GM21526 (cell line): Measurements from ENCODE around the gene SYNJ2.
"Not testable (repeated sequence)": the region's sequence is repeated elsewhere in the genome, so short reads cannot be mapped to it uniquely, and the experiment has no call there.

Source experiments
- ATAC-seq: cut with Tn5 transposase; IDR thresholded peaks from one replicate; pipeline ENCODE4 v1.9.1; 2021; ENCODE audit warnings: moderate library complexity; ENCODE audit not compliant: unreplicated experiment, low FRiP score

Gene SYNJ2, protein sequence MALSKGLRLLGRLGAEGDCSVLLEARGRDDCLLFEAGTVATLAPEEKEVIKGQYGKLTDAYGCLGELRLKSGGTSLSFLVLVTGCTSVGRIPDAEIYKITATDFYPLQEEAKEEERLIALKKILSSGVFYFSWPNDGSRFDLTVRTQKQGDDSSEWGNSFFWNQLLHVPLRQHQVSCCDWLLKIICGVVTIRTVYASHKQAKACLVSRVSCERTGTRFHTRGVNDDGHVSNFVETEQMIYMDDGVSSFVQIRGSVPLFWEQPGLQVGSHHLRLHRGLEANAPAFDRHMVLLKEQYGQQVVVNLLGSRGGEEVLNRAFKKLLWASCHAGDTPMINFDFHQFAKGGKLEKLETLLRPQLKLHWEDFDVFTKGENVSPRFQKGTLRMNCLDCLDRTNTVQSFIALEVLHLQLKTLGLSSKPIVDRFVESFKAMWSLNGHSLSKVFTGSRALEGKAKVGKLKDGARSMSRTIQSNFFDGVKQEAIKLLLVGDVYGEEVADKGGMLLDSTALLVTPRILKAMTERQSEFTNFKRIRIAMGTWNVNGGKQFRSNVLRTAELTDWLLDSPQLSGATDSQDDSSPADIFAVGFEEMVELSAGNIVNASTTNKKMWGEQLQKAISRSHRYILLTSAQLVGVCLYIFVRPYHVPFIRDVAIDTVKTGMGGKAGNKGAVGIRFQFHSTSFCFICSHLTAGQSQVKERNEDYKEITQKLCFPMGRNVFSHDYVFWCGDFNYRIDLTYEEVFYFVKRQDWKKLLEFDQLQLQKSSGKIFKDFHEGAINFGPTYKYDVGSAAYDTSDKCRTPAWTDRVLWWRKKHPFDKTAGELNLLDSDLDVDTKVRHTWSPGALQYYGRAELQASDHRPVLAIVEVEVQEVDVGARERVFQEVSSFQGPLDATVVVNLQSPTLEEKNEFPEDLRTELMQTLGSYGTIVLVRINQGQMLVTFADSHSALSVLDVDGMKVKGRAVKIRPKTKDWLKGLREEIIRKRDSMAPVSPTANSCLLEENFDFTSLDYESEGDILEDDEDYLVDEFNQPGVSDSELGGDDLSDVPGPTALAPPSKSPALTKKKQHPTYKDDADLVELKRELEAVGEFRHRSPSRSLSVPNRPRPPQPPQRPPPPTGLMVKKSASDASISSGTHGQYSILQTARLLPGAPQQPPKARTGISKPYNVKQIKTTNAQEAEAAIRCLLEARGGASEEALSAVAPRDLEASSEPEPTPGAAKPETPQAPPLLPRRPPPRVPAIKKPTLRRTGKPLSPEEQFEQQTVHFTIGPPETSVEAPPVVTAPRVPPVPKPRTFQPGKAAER (N-terminal part only)

DNA sequence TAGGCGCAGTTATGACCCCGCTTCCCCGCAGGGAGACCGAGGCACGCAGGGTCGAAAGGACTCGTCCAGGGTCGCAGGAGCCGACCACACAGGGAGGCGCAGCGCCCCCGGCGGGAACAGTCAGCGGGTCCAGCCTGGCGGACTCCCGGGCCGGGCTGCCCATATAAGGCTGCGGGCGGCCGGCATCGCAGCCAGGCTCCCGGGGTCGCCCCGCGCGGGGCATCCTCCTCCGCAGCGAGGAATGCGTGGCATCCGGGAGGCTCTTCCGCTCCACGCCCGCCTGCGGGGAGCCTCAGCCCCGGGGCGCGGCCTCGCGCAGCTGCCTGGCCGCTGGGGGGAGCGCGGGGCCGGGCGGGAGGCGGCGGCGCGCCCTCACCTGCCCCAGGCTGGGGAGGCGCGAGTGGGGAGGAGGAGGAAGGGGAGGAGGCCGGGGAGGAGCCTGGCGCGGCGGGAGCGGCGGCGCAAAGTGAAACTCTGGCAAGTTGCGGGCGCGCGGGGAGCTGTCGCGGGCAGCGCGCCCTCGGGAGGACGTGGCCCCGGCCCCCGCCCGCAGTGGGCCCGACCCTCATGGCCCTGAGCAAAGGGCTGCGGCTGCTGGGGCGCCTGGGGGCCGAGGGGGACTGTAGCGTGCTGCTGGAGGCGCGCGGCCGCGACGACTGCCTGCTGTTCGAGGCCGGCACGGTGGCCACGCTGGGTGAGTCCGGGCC is at the start of gene SYNJ2:
SYNJ2 (plus strand) TSS at position 469 of the 707 bp plus-strand sequence; CDS start at position 568, 99 bp downstream.
- ATAC-seq: peak; percentile 68

DNA sequence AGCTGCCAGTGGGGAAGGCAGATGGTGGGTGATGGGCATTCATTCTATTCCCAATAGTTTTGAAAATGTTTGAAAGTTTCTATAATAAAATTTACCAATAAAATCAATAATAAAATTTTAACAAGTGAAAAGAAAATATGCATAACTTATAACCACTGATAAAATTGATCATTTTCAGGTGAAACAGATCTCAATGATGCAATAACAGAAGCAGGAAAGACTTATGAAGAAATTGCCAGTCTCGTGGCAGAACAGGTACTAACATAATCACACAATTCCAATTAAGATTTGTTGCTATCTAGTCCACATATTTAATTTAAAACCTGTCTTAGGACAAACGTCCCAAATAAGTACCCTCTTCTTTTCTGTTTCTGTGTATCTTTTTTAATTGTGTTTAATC is 45.9 kb upstream of the SYNJ2 start:
- no peak for ATAC-seq

DNA sequence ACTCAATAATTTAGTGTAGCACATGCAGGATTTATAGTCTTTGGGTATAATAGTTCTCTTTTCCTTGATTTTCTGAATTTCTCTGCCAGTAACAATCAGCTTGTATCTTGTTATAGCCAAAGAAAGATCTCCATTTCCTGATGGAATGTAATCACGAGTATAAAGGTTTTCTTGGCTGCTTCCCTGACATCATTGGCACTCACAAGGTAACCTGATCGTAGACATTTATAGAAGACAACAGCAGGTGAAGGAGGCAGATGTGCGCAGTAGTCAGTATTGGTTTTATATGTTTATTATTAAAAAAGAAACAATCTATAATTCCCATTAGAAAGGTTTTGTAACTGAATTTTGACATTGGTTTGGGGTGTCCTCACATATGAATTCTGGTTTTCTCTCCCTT is 44.3 kb upstream of the SYNJ2 start:
- no peak for ATAC-seq

DNA sequence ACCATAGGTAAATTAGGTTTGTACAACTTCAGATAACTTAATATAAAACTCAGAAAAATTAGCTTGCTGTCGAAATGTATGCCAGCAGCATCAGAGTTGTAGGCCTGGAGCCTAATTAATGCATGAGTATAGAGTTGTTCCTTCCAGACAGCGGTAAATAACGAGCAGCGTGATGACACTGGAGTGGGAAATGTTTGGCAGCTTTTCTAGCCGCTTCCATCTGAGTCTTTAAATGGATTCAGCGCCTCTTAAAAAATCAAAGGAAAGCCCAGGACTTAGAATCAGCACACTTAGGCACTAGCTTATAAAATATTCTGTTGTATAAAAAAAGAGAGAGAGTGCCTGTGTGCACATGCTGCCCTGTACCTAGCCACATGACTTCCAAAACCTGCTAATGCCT is 43.7 kb upstream of the SYNJ2 start:
- ATAC-seq: no peak

DNA sequence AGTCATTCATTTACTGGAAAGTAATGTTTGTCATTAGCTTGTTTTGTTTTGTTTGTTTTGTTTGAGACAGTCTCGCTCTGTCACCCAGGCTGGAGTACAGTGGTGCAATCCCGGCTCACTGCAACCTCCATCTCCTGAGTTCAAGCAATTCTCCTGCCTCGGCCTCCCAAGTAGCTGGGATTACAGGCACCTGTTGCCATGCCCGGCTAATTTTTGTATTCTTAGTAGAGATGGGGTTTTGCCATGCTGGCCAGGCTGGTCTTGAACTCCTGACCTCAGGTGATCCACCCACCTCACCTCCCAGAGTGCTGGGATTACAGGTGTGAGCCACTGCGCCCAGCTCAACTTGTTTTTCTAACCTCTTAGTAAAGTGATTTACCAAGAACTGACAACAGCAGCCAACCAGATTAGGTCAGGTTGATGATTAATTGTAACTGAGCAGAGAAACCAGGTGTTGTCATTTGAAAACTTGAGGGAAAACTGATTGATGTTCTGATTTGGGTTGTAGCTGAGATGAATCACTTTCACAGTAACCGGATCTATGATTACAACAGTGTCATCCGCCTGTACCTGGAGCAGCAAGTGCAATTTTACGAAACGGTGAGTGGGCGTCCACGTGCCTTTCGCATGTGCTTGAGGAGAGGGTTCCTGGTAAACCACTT is 41.2 kb upstream of the SYNJ2 start:
- ATAC-seq: not testable (repeated sequence)

DNA sequence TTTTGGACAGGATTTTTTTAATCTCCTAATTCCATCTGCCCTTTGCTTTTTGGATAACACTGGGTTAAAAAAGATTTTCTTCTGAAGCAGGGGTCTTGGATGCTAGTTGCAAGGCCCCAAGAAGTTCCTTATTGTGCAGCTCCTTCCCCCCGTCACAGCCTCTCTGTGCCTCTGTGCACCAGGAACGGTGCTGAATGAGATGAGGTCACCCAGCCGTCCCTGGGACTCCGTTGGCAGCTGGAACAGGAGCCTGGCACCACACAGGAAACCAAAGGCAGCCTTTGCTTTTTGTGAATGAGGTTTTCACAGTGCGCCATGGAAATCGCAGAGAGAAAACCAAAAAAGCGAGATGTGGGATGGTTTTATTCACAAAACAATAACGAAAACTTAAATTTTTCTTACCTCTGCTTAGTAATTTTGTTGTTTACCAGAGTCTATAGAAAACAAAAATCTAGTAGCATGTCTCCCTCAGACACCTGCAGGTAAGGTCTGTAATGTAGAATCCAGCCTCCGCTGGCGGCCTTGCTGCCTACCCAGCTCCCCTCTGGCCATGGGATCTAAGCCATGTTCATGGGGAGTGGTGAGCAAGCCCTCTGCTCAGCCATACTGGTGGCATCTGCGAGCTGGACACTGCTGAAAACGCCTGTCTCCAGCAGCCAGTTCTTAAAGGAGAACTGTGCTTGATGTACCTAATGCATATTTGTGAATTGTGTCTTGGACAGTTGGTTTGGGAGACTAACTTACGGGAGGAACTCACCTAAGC is 40.4 kb upstream of the SYNJ2 start:
- no peak for ATAC-seq

DNA sequence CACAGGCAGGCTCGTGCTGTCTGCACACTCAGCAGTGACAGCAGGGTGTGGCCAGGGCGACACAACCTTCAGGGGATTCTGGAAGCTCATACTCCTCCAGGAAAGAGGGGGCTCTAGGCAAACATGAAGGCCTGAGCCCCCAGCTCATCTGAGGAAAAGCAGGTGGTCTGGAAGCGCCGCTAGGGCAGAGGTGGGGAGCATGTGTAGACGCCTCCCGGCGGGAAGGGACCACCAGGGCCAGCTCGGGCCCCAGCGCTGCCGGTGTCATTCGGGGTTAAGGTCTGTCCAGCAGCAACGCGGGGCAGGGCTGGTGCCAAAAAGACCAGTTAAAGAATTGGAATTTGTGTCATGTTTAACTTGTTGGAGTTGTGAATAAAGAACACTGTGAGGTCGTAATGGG is 39.3 kb upstream of the SYNJ2 start:
- no peak for ATAC-seq

DNA sequence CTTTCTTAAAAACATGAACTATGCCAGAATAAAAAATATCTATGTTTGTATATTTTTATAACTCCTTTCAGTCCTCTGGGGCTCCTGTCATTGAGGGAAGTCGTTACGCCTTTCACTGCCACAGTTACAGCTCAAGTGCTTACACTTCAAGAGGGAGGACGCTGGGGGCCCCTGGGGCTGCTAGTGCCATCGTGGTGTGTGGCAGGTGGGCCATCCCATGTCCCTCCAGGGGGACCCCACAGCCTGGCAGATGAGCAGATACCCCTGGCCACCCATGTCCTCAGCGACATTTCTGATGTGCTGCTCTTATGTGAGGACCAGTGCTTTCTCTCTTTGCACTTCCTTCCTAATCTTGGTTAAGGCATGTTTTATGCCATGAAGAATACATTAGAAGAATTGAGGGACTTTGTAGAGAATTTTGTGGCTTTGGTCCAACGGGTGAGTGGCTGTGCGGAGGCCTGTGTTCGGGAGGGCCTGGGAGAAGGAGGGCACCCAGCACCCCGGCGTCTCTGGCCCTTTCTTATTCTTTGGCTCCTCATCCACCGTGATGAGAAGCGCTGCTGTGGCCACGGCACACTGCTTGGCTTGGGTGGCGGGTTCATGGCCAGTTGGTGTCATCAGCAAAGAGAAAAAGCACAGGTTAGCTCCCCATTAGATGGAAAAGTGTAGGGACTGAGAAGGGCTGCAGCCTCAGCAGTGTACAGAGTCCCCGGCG is 38.3 kb upstream of the SYNJ2 start:
- no peak for ATAC-seq

DNA sequence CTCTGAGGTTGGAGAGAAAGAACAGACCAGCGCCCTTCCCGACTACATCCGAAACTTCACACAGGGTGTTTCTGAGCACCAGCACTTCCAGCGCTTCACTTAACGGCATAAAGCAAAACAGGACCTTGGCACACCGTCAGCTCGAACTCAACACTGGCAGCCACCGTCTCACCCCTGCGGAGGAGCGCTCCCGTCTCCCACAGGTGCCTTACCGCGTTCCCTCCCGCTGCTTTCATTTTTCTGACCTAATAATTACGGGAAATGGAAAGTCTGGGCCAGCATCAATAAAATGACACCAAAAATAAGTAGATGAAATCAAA is 37.7 kb upstream of the SYNJ2 start:
- ATAC-seq: no peak

DNA sequence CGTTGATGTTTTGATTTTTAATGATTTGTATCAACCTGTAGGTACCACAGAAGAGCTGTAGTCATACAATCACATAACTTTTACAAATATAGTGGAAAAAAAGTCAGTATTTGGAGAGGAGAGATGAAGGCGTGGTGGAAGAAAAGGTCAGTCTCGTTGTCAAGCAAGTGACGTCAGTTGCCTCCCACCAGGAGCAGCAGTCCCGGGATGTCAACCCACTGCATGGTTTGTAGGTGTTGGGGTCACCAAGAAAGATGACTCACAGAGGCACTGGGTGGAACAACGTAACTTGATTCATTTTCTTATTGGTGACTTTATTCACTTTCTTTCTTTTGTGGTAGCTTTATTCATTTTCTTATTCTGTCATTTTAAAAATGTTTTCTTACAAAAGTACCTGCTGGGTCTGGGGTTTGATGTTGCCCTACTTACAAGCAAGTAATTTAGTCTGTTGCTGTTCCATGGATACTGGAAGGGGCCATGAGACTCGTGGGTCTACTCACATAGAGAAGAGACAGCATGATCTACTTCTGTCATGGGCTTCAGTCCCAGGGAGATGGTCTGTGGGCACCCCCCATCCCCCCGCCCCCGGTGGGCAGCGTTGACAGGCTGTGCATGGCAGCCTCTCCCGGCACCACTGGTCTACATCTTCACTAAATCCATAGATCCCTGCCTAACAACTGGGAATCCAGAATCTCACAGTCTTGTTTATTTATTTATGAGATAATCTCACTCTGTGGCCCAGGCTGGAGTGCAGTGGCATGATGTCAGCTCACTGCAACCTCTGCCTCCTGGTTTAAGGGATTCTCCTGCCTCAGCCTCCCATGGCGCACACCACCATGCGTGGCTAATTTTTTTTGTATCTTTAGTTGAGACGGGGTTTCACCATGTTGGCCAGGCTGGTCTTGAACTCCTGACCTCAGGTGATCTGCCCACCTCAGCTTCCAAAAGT is 36.4 kb upstream of the SYNJ2 start:
- ATAC-seq: no peak

DNA sequence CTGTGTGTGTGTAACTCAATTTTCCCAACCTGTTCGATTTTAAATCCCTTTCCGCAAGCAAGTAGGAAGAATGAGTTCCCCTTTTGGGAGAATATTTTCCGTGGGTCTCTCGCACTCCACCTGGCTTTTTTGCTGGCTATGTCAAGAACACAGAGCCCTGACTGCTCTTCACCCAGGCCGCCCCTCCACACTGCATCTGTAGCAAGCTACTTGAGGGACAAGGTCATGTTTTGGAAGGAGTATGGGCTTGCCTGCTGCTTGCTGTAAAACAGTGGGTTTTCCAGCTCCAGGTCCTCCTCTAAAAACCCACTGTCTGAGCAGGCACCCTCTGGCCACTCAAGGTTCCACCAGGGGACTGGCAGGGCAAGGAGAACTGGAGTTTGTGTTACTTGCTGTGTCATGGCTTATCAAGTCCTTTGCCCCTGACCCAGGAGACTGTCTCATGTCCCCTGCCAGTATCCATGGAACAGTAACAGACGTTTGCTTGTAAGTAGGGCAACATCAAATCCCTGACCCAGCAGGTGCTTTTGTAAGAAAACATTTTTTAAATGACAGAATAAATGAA is 35.5 kb upstream of the SYNJ2 start:
- ATAC-seq: no peak

DNA sequence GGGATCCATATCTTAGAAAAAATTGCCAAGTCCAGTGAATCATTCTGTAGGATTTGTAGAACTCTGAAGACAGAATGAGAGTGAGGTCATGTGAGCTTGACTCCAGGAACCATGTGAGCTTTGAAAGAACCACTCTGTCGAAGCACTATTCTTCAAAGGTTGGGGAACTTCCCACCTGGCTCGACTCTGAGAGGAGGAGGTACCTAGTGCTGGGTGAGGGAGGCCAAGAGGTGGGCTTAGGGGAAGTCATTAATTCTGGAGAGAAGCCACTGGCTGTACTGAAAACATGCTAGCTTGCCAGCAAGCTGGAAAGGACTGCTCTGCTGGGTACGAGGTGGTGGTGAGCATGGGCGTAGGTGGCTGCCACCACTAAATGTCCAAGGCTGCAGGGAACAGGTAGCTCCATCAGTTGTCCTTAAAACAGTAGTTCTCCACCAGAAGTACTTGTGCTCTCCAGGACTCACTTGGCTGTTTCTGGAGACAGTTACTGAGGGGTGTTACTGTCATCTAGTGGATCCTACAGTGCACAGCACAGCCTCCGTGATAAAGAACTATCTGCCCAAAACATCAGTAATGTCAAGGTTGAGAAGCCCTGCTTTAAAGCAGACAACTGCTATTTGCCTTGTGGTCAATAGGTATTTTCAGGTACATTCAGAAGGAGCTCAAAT is 34.7 kb upstream of the SYNJ2 start:
- ATAC-seq: no peak

DNA sequence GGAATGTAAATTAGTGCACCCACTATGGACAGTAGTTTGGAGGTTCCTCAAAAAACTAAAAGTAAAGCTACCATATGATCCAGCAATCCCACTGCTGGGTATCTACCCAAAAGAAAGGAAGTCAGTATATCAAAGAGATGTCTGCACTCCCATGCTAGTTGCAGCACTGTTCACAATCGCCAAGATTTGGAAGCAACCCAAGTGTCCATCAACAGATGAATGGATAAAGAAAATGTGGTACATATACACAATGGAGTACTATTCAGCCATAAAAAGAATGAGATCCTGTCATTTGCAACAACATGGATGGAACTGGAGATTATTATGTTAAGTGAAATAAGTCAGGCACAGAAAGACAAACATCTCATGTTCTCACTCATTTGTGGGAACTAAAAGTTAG is 30.8 kb upstream of the SYNJ2 start:
- not testable (repeated sequence) for ATAC-seq

DNA sequence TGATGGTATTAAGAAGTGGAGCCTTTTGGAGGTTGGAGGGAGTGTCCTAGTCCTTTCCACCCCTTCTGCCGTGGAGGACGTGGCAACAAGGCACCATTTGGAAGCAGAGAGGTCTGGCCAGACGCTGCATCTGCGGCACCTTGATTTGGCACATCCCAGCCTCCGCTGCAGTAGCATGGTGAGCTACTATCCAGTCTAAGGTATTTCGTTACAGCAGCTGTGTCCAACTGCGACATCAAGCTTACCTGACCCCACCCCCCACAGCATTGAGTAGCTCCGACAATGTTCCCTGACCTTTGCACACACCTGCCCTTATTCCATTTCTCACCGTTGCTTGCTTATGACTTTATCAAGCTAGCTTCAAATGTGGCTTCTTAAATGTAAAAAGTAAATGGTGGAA is 29.8 kb upstream of the SYNJ2 start:
- ATAC-seq: no peak

DNA sequence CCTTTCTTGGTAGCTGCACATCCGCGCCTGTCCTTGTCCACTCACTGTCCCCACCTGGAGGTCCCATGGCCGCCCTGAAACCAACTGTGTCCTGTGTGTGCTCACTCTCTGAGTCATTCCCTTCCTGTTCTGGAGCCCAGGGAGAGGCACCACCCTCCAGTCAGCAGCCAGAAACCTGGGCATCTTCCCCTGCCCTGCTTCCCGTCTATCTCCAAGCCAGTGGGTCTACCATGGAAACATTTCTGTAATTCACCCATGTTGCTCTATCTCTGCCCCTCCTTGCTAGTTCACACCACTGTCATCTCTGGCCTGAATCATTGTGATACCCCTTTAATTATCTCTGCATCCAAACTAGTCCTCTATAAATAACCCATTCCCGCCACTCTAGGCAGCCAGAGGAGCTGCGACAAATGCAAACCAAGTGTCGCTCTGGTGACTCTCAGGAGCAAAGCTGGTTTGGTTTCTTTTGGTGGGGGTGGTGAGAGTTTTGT is 28.8 kb upstream of the SYNJ2 start:
- ATAC-seq: no peak

DNA sequence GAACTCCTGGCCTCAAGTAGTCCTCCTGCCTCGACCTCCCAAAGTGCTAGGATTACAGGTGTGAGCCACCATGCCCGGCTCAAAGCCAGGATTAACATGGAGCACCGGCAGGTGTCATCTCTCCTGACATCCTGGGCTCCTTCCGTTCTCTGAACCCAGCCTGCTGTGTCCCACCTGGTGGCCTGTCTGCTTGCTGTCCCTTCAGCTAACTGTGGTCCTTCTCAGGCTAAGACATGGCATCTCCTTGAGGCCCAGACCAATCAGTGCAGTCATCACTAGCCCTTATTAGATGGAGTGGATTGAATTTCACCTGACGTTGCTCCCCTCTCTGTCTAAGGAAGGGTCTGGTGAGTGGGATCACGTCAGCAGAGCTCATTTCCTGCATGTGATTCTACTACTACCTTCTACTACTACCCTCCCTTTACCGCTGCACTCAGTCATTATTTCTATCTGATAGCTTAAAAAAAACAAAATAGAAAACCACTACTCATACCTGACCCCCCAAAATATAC is 28.0 kb upstream of the SYNJ2 start:
- ATAC-seq: no peak
